ENCODE data around the gene TMEM220.

GRCh38 chr17:10668775-10669174 is 61.0 kb downstream of the TMEM220 start:
- TF ChIP-seq CTCF (conservative IDR thresholded peaks at IDR 0.05 in 1 of 2, IDR thresholded peaks at IDR 0.05 in 1 of 2; ENCODE audit: extremely low read depth in 1 of 2, insufficient read depth in 1 of 2, low read depth in 1 of 2, low read length in 2 of 2) (no peak), EZH2 (IDR thresholded peaks at IDR 0.05; ENCODE audit: borderline replicate concordance, low read length) (no peak)
